ENCODE results near the gene MPG. TPM values are rescaled to one million over a fixed set of nuclear protein-coding genes. Genes with fewer than 3 reads are reported as not detected.
A peak's percentile ranks its signal among the peaks of the same experiment; 100 is the strongest.

Gene MPG
- total RNA-seq, 1 donor from 2014 or later, result 50.0 TPM

- TF ChIP-seq CTCF (conservative IDR thresholded peaks at IDR 0.05), result no peak
- H3K4me1 Mint-ChIP-seq, result peaks cover 41% of the 10 kb centered on the region
- H3K27me3 Mint-ChIP-seq (ENCODE audit: low read depth), result no peaks in the 10 kb centered on the region
- no peak overlapping the region for H3K27ac Mint-ChIP-seq (ENCODE audit: unreplicated experiment)
- no peaks in the 10 kb centered on the region for H3K36me3 Mint-ChIP-seq (ENCODE audit: low read depth)
- H3K4me3 Mint-ChIP-seq, result peak overlapping the region; percentile 90
- no peak for DNase-seq (ENCODE audit: low read depth, low spot score)
- no peaks in the 10 kb centered on the region for H3K9me3 Mint-ChIP-seq
Measured at GRCh38 chr16:79151-80054, 1.4 kb downstream of the MPG start.

- Mint-ChIP-seq H3K27me3 (ENCODE audit: low read depth) (no peaks in the 10 kb centered on the region), H3K4me1 (peaks cover 14% of the 10 kb centered on the region), H3K9me3 (no peaks in the 10 kb centered on the region), H3K27ac (ENCODE audit: unreplicated experiment) (no peak overlapping the region), H3K4me3 (no peak overlapping the region), H3K36me3 (ENCODE audit: low read depth) (no peaks in the 10 kb centered on the region)
- TF ChIP-seq CTCF (conservative IDR thresholded peaks at IDR 0.05), result no peak
- DNase-seq (ENCODE audit: low read depth, low spot score), result no peak
Measured at GRCh38 chr16:83060-83603, 5.1 kb downstream of the MPG start.

GRCh38 chr16:83781-84615, 6.0 kb downstream of the MPG start:
- H3K27ac Mint-ChIP-seq (ENCODE audit: unreplicated experiment), result peak overlapping the region; percentile 35
- TF ChIP-seq CTCF (conservative IDR thresholded peaks at IDR 0.05), result no peak
- peaks cover 9% of the 10 kb centered on the region for H3K4me1 Mint-ChIP-seq
- no peaks in the 10 kb centered on the region for H3K27me3 Mint-ChIP-seq (ENCODE audit: low read depth)
- H3K4me3 Mint-ChIP-seq, result peak overlapping the region; percentile 45
- H3K36me3 Mint-ChIP-seq (ENCODE audit: low read depth), result no peaks in the 10 kb centered on the region
- DNase-seq (ENCODE audit: low read depth, low spot score), result no peak
- no peaks in the 10 kb centered on the region for H3K9me3 Mint-ChIP-seq

DNA sequence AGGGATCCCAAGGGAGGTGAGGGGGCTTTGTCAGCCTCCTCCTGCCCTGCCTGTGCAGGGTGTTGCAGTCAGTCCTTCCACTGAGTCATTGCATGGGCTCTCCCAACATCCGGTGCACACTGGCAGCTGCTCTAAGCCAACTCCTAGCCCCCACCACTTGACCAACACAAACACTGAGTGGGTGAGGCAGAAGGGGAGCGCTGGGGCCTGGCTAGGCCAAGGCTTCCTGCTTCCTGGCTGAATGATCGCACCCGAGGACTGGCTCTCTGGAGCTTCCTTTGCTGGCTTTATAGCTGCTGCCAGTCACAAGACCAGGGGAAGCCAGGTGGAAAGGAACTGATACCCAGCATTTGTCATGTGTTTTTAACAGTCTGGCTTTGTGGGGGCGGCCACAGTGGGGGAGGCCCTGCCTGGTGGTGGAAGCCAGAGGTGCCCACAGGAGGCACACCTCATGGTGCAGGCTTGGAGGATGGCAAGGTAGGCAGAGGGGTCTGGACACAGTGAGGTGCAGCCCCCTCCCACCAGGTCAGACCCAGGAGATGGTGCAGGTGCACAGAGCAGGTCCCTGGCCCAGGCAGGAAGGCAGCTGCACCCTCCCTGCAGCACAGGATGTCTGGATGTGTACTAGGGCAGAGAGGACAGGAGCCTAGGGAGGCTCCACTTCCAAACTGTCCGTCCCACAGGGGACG, 6.8 kb downstream of the MPG start:
- peak overlapping the region; percentile 50 for H3K27ac Mint-ChIP-seq (ENCODE audit: unreplicated experiment)
- H3K27me3 Mint-ChIP-seq (ENCODE audit: low read depth), result no peaks in the 10 kb centered on the region
- H3K4me3 Mint-ChIP-seq, result peak overlapping the region; percentile 41
- no peak for DNase-seq (ENCODE audit: low read depth, low spot score)
- H3K4me1 Mint-ChIP-seq, result peaks cover 6% of the 10 kb centered on the region
- no peaks in the 10 kb centered on the region for H3K9me3 Mint-ChIP-seq
- TF ChIP-seq CTCF (conservative IDR thresholded peaks at IDR 0.05), result no peak
- H3K36me3 Mint-ChIP-seq (ENCODE audit: low read depth), result no peaks in the 10 kb centered on the region

GRCh38 chr16:85407-85782, 7.4 kb downstream of the MPG start:
- no peaks in the 10 kb centered on the region for H3K36me3 Mint-ChIP-seq (ENCODE audit: low read depth)
- no peak for DNase-seq (ENCODE audit: low read depth, low spot score)
- H3K27me3 Mint-ChIP-seq (ENCODE audit: low read depth), result no peaks in the 10 kb centered on the region
- H3K4me1 Mint-ChIP-seq, result peaks cover 6% of the 10 kb centered on the region
- no peaks in the 10 kb centered on the region for H3K9me3 Mint-ChIP-seq
- no peak for TF ChIP-seq CTCF (conservative IDR thresholded peaks at IDR 0.05)
- no peak overlapping the region for H3K27ac Mint-ChIP-seq (ENCODE audit: unreplicated experiment)
- H3K4me3 Mint-ChIP-seq, result no peak overlapping the region

All from neural crest cell (in vitro differentiated cells).